Activated naive CD8-positive, alpha-beta T cell (primary cell): ENCODE data around the gene CDH12.
"Not testable (repeated sequence)": the region's sequence is repeated elsewhere in the genome, so short reads cannot be mapped to it uniquely, and the experiment has no call there.

Experiments used
- H3K27ac Mint-ChIP-seq: one replicate; pipeline ENCODE4 v1.8.0; 2021; ENCODE audit warnings: mixed read lengths
- H3K27me3 Mint-ChIP-seq: one replicate; pipeline ENCODE4 v1.8.0; 2021; ENCODE audit warnings: mixed read lengths
- H3K36me3 Mint-ChIP-seq: one replicate; pipeline ENCODE4 v1.8.0; 2021; ENCODE audit warnings: mixed read lengths
- H3K4me1 Mint-ChIP-seq: one replicate; pipeline ENCODE4 v1.8.0; 2021; ENCODE audit warnings: low read depth, mixed read lengths
- H3K4me3 Mint-ChIP-seq: one replicate; pipeline ENCODE4 v1.8.0; 2021; ENCODE audit warnings: mild to moderate bottlenecking, mixed read lengths
- H3K9me3 Mint-ChIP-seq: one replicate; pipeline ENCODE4 v1.8.0; 2021; ENCODE audit warnings: low read depth, mixed read lengths

CDH12 gene

DNA sequence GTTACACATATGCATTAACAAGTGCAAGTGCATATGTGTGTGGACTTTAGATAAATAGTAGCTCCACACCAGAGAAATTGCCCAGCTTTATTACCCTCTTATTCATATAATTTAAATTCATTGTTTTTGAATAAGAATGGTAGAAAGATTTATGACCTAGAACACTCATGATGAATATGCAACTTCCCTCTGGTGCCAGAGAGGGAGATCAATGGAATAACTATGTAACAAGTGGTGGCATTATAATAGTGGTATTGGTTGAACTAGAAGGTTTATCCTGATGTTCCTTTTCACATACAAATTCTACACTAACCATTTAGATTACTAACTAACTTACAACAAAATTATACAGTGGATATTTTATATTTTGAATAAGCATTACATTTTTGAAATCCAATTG lies 607.4 kb downstream of the CDH12 start:
- Mint-ChIP-seq H3K4me3 (no peak overlapping the region), H3K27me3 (no peaks in the 10 kb centered on the region), H3K9me3 (peaks cover 13% of the 10 kb centered on the region), H3K27ac (no peak overlapping the region), H3K36me3 (no peaks in the 10 kb centered on the region), H3K4me1 (no peaks in the 10 kb centered on the region)

DNA sequence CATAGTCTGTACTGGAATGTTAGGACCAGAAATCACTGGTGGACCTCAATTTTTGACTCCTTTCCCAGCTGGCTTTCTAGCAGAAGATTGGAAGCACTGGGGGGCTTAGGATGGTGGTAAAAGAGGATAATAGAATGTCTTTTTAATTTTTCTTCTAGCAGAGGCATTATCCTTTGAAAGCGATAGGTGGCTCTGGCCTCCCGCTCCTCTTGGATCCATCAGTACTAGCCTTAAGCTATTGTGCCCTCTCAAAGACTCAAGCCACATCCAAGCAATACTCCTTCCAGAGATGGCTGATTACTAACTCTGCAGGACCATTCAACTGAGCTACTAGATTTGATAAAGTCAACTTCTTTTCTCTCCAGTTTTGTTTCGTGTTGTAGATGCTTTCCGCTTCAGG lies 610.6 kb downstream of the CDH12 start:
- no peaks in the 10 kb centered on the region for H3K27me3 Mint-ChIP-seq
- H3K9me3 Mint-ChIP-seq, result peaks cover 5% of the 10 kb centered on the region
- no peak overlapping the region for H3K4me3 Mint-ChIP-seq
- H3K4me1 Mint-ChIP-seq, result no peaks in the 10 kb centered on the region
- H3K36me3 Mint-ChIP-seq, result no peaks in the 10 kb centered on the region
- no peak overlapping the region for H3K27ac Mint-ChIP-seq

- H3K4me1 Mint-ChIP-seq, result no peaks in the 10 kb centered on the region
- H3K4me3 Mint-ChIP-seq, result no peak overlapping the region
- H3K27me3 Mint-ChIP-seq, result no peaks in the 10 kb centered on the region
- no peaks in the 10 kb centered on the region for H3K36me3 Mint-ChIP-seq
- H3K27ac Mint-ChIP-seq, result no peak overlapping the region
- H3K9me3 Mint-ChIP-seq, result peaks cover 5% of the 10 kb centered on the region
Observed at GRCh38 chr5:22238047-22238446, 615.1 kb downstream of the CDH12 start.

GRCh38 chr5:22226423-22226822 lies 626.7 kb downstream of the CDH12 start:
- H3K4me1 Mint-ChIP-seq, result no peaks in the 10 kb centered on the region
- H3K4me3 Mint-ChIP-seq, result no peak overlapping the region
- no peak overlapping the region for H3K27ac Mint-ChIP-seq
- H3K9me3 Mint-ChIP-seq, result peaks cover 9% of the 10 kb centered on the region
- no peaks in the 10 kb centered on the region for H3K27me3 Mint-ChIP-seq
- no peaks in the 10 kb centered on the region for H3K36me3 Mint-ChIP-seq

DNA sequence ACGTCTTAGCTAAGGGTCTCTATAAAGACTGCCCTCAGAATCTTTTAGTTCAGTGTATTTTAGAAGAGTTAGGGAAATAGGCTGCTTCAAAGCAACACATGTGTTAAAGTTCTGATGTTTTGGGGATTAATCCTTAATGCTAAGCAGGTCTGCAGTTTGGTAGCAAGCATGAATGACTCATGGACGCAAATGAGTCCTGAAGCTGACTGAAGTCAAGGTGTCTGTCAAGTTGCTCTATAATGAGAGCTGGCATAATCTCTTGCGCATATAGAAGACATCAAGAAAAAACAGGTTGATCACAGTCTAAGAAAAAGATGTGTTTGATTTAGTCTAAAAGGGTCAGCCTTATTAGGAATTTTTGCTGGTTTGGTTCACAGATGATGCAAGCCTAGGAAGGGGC lies 630.1 kb downstream of the CDH12 start:
- no peak overlapping the region for H3K4me3 Mint-ChIP-seq
- peaks cover 9% of the 10 kb centered on the region for H3K9me3 Mint-ChIP-seq
- H3K27ac Mint-ChIP-seq, result no peak overlapping the region
- no peaks in the 10 kb centered on the region for H3K36me3 Mint-ChIP-seq
- no peaks in the 10 kb centered on the region for H3K4me1 Mint-ChIP-seq
- H3K27me3 Mint-ChIP-seq, result no peaks in the 10 kb centered on the region

GRCh38 chr5:22213703-22214495 lies 639.2 kb downstream of the CDH12 start:
- not testable (repeated sequence) for H3K27ac Mint-ChIP-seq, H3K27me3 Mint-ChIP-seq, H3K4me3 Mint-ChIP-seq, H3K36me3 Mint-ChIP-seq, H3K4me1 Mint-ChIP-seq, H3K9me3 Mint-ChIP-seq

- H3K4me3 Mint-ChIP-seq, H3K36me3 Mint-ChIP-seq, H3K27me3 Mint-ChIP-seq, H3K27ac Mint-ChIP-seq, H3K4me1 Mint-ChIP-seq, H3K9me3 Mint-ChIP-seq: not testable (repeated sequence)
Observed at GRCh38 chr5:22212254-22212991, 640.7 kb downstream of the CDH12 start.

DNA sequence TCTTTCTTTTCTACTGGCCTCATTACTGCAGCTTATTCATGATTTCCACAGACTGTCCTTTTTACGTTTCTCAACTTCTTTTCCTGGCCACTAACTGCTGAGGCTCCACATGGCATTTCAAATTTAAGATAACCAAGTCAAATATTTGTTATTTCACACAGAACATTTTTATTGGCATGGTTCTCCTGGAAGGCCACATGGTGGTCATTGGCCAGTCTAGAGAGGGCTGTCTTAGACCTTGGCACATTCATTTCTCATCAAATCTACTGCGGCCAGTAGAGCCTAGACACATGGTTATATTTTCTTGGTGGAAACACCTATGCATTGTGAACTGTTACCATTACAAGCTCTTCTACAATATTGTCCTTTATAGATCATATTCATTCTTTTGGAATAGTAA lies 644.7 kb downstream of the CDH12 start:
- H3K36me3 Mint-ChIP-seq, H3K4me1 Mint-ChIP-seq, H3K4me3 Mint-ChIP-seq, H3K27me3 Mint-ChIP-seq, H3K9me3 Mint-ChIP-seq, H3K27ac Mint-ChIP-seq: not testable (repeated sequence)

GRCh38 chr5:22188651-22189050 lies 664.5 kb downstream of the CDH12 start:
- not testable (repeated sequence) for H3K4me3 Mint-ChIP-seq, H3K4me1 Mint-ChIP-seq, H3K36me3 Mint-ChIP-seq, H3K27me3 Mint-ChIP-seq, H3K27ac Mint-ChIP-seq
- H3K9me3 Mint-ChIP-seq, result peaks cover 11% of the 10 kb centered on the region

DNA sequence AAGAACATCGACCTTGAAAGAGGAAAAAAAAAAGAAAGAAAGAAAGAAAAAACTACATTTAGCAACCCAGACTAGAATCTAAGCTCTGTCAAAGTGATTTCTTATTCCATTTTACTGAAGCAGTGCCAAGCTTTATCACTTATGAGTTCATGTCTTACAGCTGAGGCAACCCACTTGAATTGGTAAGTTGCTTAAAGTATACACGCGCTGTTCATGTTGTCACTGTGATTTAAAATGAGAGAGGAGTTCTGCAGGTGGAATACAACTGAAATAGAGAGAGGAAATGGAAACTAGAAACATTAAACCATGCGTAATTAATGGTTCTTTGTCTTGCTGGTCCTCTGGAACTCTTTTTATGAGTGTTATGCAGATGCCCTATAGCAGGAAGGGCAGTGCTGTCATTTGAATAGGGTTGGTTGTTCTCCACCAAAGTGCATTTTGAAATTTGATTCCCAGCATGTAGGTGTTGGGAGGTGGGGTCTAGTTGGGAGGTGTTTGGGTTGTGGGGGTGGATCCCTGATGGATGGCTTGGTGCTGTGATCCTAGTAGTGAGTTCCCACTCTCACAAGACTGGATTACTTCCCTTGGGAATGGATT lies 665.4 kb downstream of the CDH12 start:
- not testable (repeated sequence) for H3K27me3 Mint-ChIP-seq

GRCh38 chr5:22169226-22169625 lies 683.9 kb downstream of the CDH12 start:
- not testable (repeated sequence) for H3K4me3 Mint-ChIP-seq, H3K36me3 Mint-ChIP-seq, H3K27ac Mint-ChIP-seq, H3K27me3 Mint-ChIP-seq, H3K4me1 Mint-ChIP-seq
- H3K9me3 Mint-ChIP-seq, result peaks cover 10% of the 10 kb centered on the region

More for the DNA sequence above, 665.4 kb downstream of the CDH12 start:
- H3K36me3 Mint-ChIP-seq, H3K9me3 Mint-ChIP-seq, H3K4me3 Mint-ChIP-seq, H3K27ac Mint-ChIP-seq, H3K4me1 Mint-ChIP-seq: not testable (repeated sequence)

- H3K4me3 Mint-ChIP-seq, H3K4me1 Mint-ChIP-seq, H3K27me3 Mint-ChIP-seq, H3K36me3 Mint-ChIP-seq, H3K27ac Mint-ChIP-seq: not testable (repeated sequence)
- H3K9me3 Mint-ChIP-seq, result peaks cover 10% of the 10 kb centered on the region
Observed at GRCh38 chr5:22168704-22169103, 684.4 kb downstream of the CDH12 start.

- H3K9me3 Mint-ChIP-seq, H3K4me1 Mint-ChIP-seq, H3K36me3 Mint-ChIP-seq, H3K27ac Mint-ChIP-seq, H3K4me3 Mint-ChIP-seq, H3K27me3 Mint-ChIP-seq: not testable (repeated sequence)
Observed at GRCh38 chr5:22165931-22166330, 687.2 kb downstream of the CDH12 start.

DNA sequence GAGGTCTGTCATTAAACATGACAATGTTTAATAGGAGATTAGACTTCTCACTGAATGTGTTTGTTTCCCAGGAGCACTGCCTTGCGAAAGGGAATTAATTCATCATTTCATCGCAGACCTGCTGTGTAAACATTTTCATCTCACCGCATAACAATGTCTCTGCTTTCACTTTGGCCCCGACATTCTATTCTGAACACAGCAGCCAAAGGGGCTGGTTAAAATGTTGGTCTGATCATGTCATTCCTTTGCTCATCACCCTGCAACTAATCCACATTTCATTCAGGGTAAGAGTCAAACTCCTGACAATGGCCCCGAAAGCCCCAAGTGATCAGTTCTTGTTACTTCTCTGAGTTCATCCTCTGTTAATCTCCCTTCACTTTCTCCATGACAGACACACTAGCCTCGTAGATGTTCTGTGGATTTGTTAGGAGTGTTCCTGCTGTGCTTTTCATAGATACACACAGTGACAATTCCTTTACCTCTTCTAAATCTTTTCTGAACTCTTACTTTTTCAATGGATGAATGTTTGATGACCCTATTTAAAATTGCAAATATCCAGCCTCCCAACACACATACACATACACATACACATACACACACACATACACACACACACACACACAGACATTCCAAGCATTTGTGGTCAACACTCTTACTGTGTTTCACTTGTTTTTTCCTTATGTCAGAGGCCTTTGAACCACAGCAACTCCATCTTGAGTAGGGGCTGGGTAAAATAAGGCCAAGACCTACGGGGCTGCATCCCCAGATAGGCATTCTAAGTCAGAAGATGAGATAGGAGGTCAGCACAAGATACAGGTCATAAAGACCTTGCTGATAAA lies 688.0 kb downstream of the CDH12 start:
- H3K4me3 Mint-ChIP-seq, H3K27ac Mint-ChIP-seq, H3K9me3 Mint-ChIP-seq, H3K4me1 Mint-ChIP-seq, H3K36me3 Mint-ChIP-seq, H3K27me3 Mint-ChIP-seq: not testable (repeated sequence)

- H3K4me3 Mint-ChIP-seq, H3K36me3 Mint-ChIP-seq, H3K27ac Mint-ChIP-seq, H3K27me3 Mint-ChIP-seq, H3K4me1 Mint-ChIP-seq, H3K9me3 Mint-ChIP-seq: not testable (repeated sequence)
Observed at GRCh38 chr5:22156953-22157352, 696.2 kb downstream of the CDH12 start.
